Measurements from ENCODE around the gene BAMBI.

Gene BAMBI

DNA sequence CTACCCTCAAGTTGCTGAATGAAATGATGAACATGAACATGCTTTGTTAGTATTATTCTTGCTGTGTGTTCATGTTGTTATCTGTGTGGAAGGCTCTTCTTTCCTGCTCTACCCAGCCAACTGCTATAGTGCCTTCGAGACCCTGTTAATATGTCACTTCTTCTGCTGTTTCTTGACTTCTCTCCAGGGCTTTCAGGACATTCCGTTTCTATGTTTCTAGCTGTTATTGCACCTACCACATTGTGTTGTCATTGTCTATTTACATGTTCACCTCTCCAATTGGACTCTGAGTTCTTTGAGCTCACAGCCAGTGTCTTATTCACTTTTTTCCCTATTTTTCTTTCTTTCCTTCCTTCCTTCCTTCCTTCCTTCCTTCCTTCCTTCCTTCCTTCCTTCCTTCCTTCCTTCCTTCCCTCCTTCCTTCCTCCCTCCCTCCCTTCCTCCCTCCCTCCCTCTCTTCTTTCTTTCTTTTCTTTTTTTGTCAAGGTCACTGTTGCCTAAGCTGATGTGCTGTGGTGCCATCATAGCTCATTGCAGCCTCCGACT lies 40.4 kb downstream of the BAMBI start:
- DNase-seq (ENCODE audit: low spot score) = no peak
- TF ChIP-seq, protein P1, sequence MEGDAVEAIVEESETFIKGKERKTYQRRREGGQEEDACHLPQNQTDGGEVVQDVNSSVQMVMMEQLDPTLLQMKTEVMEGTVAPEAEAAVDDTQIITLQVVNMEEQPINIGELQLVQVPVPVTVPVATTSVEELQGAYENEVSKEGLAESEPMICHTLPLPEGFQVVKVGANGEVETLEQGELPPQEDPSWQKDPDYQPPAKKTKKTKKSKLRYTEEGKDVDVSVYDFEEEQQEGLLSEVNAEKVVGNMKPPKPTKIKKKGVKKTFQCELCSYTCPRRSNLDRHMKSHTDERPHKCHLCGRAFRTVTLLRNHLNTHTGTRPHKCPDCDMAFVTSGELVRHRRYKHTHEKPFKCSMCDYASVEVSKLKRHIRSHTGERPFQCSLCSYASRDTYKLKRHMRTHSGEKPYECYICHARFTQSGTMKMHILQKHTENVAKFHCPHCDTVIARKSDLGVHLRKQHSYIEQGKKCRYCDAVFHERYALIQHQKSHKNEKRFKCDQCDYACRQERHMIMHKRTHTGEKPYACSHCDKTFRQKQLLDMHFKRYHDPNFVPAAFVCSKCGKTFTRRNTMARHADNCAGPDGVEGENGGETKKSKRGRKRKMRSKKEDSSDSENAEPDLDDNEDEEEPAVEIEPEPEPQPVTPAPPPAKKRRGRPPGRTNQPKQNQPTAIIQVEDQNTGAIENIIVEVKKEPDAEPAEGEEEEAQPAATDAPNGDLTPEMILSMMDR (IDR thresholded peaks at IDR 0.05; ENCODE audit: extremely low read depth, insufficient read depth, missing control alignments) = no peak
- in situ Hi-C loops (cut with MboI; ENCODE audit: low pct_unique_long_range_greater_than_20kb, low sequenced_read_pairs, unreplicated experiment) = no loop called here

DNA sequence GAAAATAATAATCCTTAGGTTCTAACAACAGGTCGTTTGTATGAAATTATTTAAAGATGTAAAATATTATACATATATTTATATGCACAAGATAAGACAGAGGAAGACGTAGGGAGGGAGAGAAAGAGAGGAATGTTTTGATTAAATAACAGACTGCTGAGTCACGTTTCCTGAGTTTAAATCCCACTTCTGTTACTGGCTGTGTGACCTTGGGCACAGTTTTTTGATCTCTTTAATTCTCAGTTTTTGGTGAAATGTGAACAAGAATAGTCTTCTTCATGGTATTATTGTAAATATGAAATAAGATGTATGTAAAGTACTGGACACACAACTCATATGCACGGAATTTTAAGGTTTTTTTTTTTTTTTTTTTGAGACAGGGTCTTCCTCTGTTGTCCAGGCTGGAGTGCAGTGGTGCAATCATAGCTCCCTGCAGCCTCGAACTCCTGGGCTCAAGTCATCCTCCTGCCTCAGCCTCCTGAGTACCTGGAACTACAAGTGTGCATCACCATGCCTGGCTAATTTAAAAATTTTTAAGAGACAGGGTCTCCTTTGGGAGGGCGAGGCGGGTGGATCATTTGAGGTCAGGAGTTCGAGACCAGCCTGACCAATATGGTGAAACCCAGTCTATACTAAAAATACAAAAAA lies 42.6 kb downstream of the BAMBI start:
- DNase-seq (ENCODE audit: low spot score) = no peak
- in situ Hi-C loops (cut with MboI; ENCODE audit: low pct_unique_long_range_greater_than_20kb, low sequenced_read_pairs, unreplicated experiment) = no loop called here
- TF ChIP-seq, protein P1 (IDR thresholded peaks at IDR 0.05; ENCODE audit: extremely low read depth, insufficient read depth, missing control alignments) = no peak

DNA sequence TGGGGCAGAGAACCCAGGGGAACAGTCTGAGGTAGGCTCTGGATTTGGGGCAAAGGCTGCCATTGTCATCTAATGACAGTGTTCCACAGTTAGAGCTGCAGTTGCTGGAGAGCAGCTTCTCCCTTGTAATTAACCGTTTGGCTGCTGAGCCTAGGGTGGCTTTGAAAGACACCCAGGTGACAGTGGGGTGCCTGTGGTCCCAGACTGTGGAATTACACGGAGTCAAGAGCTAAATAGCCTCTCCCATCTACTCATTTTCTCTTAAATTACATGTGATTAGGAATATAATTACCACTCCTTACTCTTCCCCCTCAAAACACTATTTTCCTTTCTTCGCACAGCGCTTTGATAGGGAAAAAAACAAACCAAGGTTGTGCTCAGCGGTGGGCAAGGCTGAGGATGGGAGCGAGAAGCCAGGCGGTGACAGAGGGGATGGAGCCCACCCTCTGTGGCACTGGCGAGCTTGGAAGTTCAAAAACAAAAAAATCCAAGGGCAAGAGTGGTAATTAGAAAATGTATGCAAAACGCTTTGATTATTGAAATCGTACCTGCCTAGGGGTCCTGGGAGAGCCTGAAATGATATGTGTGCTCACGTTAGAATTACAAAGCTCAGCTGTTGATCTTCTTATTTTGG lies 44.1 kb downstream of the BAMBI start:
- DNase-seq (ENCODE audit: low spot score) = no peak
- in situ Hi-C loops (cut with MboI; ENCODE audit: low pct_unique_long_range_greater_than_20kb, low sequenced_read_pairs, unreplicated experiment) = no loop called here
- TF ChIP-seq, protein P1 (IDR thresholded peaks at IDR 0.05; ENCODE audit: extremely low read depth, insufficient read depth, missing control alignments) = no peak

DNA sequence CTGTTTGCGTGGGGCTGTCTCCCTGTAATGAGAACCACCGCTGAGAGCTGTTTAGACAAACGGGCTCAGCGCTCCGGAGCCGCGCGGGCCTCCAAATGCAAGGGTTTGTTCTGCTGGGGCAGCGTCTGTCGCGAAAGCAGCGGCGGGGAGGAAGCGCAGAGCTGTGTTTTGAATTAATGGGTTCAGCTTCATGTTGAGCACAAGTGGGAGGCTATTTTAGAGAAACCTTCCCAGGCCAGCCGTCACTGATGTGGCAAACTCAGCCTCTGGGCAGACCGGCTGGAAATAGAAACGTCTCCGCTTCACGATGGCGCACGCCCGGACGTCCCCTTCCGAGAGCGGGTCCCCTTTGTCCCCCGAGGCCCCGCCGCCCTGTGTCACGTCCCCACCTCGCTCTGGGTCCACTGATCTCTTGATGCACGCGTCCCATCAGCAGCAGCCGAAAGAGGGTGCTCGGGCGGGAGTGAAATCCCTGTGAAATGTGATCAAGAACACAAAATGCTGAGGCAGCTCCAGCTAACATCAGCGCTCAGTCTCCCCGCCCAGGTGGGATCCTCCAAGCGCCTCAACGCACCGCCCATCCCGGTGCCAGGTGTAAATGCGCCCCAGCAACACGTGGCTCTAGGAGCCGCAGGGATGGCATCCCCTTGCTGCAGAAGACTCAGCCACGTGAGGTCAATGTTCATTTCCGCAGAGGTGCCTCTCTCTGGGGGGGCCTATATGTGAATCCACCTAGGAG lies 44.9 kb downstream of the BAMBI start:
- in situ Hi-C loops (cut with MboI; ENCODE audit: low pct_unique_long_range_greater_than_20kb, low sequenced_read_pairs, unreplicated experiment) = no loop called here
- no peak for DNase-seq (ENCODE audit: low spot score)

DNA sequence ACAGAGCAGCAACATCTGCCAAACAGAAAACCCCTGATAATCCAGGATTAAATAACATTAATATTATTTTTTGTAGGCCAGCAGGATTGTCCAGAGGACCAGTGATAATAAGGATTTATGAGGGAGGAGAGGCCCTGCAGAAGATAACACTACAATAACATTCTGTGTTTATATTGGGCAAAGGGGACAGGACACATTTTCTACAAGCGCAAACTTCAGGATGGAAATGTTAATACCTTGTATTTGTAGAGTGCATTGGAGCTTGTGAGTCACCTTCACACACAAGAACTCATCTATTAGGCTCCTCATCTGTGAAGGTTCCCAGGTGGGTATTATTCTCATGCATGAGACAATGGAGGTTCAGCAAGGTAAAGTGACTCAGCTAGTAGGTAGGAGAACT lies 51.0 kb downstream of the BAMBI start:
- in situ Hi-C loops (cut with MboI; ENCODE audit: low pct_unique_long_range_greater_than_20kb, low sequenced_read_pairs, unreplicated experiment) = no loop called here
- TF ChIP-seq, protein P1 (IDR thresholded peaks at IDR 0.05; ENCODE audit: extremely low read depth, insufficient read depth, missing control alignments) = no peak
- no peak for DNase-seq (ENCODE audit: low spot score)

More for the DNA sequence above, 44.9 kb downstream of the BAMBI start:
- TF ChIP-seq, protein P1 (IDR thresholded peaks at IDR 0.05; ENCODE audit: extremely low read depth, insufficient read depth, missing control alignments) = no peak

DNA sequence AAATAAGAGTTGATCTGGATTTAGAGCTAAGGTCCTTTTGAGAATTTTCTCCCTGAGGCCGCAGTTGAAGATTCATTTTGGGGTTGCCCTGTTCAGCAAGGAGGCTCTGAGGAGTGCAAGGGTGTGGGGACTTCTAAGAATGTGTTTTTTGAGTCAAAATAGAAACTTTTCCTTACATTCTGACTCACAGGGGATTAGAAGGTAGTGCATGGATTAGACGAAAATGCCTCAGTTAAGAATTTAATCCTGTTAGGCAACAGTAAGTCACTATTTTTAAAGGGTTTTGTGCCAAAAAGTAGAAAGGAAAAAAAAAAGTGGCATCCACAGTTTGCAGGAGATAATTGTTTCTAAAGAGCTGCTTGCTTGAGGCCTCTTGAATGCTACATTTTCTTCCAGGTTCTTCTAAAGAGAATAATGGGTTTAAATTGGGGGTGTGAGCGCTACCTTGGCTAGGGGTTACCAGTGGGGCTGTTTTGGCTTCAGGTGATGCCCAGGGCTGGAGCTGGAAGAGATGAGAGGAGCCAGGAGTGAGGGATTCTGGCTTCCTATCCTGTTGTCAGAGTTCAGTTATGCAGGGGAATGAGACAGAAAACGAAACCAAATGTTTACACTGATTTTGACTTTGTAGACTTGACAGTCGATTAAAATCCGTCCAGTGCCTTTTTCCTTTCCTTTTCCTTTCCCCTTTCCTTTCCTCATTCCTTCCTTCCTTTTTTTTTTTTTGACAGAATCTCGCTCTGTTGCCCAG lies 52.9 kb downstream of the BAMBI start:
- TF ChIP-seq, protein P1 (IDR thresholded peaks at IDR 0.05; ENCODE audit: extremely low read depth, insufficient read depth, missing control alignments) = no peak
- in situ Hi-C loops (cut with MboI; ENCODE audit: low pct_unique_long_range_greater_than_20kb, low sequenced_read_pairs, unreplicated experiment) = no loop called here
- no peak for DNase-seq (ENCODE audit: low spot score)
